Prostate gland (tissue), 2 donors: ENCODE results near the gene ZNF80. TPM values are rescaled to one million over a fixed set of nuclear protein-coding genes. Genes with fewer than 3 reads are reported as not detected.

Source experiments
- DNase-seq: peaks from one replicate; pipeline ENCODE4 v3.0.0-alpha.2; 2019; ENCODE audit warnings: low spot score
- H3K27ac ChIP-seq, 2 donors: fragments of 200-600 bp; sonication (generic); 2 replicates each; pipeline ENCODE4 v1.5.1; 2017 to 2019
- H3K27me3 ChIP-seq: fragments of 200-600 bp; sonication (generic); replicated peaks from 2 replicates; pipeline ENCODE4 v1.5.1; 2019; ENCODE audit not compliant: insufficient read depth
- H3K36me3 ChIP-seq, 2 donors: fragments of 200-600 bp; sonication (generic); 1 replicate in 1 of 2; 2 replicates in 1 of 2; pipeline versions ENCODE4 v1.5.1 to v1.8.1; 2017 to 2019
- H3K4me1 ChIP-seq: fragments of 200-600 bp; sonication (generic); replicated peaks from 2 replicates; pipeline ENCODE4 v1.5.1; 2019
- H3K4me3 ChIP-seq, 2 donors: fragments of 200-600 bp; sonication (generic); 2 replicates each; pipeline ENCODE4 v1.5.1; 2017 to 2019
- H3K9me3 ChIP-seq: fragments of 200-600 bp; sonication (generic); 2 replicates; pipeline ENCODE4 v1.5.1; 2017
- POLR2A ChIP-seq: fragments of 450-650 bp; IDR thresholded peaks from one replicate; pipeline ENCODE4 v1.6.1; 2016; ENCODE audit warnings: antibody characterized with exemption, mild to moderate bottlenecking
- POLR2AphosphoS5 ChIP-seq: sonication (generic); formaldehyde crosslinking; IDR thresholded peaks from one replicate; pipeline ENCODE4 v1.6.1; 2017; ENCODE audit warnings: antibody characterized with exemption
- WGBS: methylation state at CpG from one replicate; pipeline ENCODE4 v1.1.5; 2018; 5-methylcytosine and 5-hydroxymethylcytosine counted together
- intact Hi-C: fragments of 100-400 bp; cut with DNase I; formaldehyde crosslinking; loops from one replicate; pipeline ENCODE4 v1.14.2; 2022
- total RNA-seq, 2 donors: library from RNA; depleted of rRNA; stranded (reverse); fragments of >200 nt; gene quantifications; one replicate each; pipeline ENCODE4 v1.1.0, GENCODE V29; 2016
- TF ChIP-seq, protein P1 (sequence below), 4 experiments: fragments of 200-600 bp in 2 of 4; fragments of 450-650 bp in 2 of 4; sonication (generic) in 2 of 4; IDR thresholded peaks; 1 replicate in 3 of 4; 2 replicates in 1 of 4; pipeline ENCODE4 v1.5.1; 2016 to 2019; ENCODE audit warnings: antibody characterized with exemption in 4 of 4, mild to moderate bottlenecking in 2 of 4, moderate library complexity in 2 of 4

The ZNF80 gene
- total RNA-seq, 2 donors from 2014 or later = 0.62 TPM; not detected in 1

DNA sequence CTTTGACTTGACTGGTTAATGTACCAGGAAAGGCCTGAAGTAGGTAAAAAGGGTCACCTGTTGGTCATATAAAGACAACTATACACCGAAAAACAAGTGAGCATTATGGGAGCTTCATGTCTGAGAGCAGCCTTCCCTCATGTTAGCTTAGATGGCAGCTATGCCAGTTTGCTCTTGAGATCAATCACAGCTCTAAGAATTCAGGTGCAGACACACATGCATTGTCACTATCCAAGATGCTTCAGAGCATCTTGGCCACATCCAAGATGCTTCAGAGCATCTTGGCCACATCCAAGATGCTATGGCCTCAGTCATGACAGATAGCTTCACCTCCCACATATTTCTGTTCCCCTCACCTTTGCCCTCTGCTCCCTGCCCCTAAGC lies 15.5 kb downstream of the ZNF80 start:
- DNase-seq = no peak
- no peaks in the 10 kb centered on the region for H3K9me3 ChIP-seq
- H3K27ac ChIP-seq = no peak overlapping the region
- 83% methylated on average over 1 of the region's 1 CpG for WGBS
- intact Hi-C loops = no loop called here
- H3K4me3 ChIP-seq = no peak overlapping the region
- TF ChIP-seq POLR2AphosphoS5 (no peak), POLR2A (no peak)
- TF ChIP-seq, protein P1, sequence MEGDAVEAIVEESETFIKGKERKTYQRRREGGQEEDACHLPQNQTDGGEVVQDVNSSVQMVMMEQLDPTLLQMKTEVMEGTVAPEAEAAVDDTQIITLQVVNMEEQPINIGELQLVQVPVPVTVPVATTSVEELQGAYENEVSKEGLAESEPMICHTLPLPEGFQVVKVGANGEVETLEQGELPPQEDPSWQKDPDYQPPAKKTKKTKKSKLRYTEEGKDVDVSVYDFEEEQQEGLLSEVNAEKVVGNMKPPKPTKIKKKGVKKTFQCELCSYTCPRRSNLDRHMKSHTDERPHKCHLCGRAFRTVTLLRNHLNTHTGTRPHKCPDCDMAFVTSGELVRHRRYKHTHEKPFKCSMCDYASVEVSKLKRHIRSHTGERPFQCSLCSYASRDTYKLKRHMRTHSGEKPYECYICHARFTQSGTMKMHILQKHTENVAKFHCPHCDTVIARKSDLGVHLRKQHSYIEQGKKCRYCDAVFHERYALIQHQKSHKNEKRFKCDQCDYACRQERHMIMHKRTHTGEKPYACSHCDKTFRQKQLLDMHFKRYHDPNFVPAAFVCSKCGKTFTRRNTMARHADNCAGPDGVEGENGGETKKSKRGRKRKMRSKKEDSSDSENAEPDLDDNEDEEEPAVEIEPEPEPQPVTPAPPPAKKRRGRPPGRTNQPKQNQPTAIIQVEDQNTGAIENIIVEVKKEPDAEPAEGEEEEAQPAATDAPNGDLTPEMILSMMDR (IDR thresholded peaks at IDR 0.05) = no peak
- H3K36me3 ChIP-seq = no peaks in the 10 kb centered on the region
- H3K4me1 ChIP-seq = no peaks in the 10 kb centered on the region
- no peaks in the 10 kb centered on the region for H3K27me3 ChIP-seq

DNA sequence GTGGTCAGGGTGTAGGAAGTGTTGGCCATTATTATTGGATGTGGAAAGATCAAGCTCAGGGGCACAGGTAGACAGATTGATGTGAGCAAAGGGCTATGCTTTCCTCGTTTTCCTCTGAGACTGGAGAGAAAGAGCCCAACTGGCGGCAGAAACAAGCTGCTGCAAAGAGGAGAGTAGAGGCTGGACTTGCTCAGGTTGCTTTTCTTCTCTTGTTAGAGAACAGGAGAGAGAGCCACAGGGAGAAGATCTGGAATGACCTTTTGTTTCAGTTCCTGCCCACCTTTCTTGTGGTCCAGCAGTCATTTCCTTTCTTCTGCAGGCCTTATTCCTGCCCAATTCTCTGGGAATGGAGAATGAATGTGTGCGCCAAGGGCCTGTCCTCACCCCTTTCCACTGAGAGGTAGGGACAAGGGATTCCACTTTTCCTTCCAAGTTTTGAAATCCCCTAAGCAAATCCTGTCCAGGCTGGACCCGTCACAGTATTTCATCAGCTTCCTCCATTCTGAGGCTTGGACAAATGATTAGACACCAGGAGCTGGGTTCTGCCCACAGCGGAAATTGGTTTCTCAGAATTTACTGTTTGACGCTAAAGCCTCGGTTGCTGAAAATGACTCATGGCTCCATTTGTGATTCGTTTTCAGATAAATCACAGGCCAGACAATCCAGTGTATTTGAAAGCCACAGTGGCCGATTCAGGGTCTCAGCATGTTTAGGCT lies 16.1 kb downstream of the ZNF80 start:
- no peaks in the 10 kb centered on the region for H3K27me3 ChIP-seq
- TF ChIP-seq, protein P1 (IDR thresholded peaks at IDR 0.05) = no peak
- no peak for TF ChIP-seq POLR2A
- no peak for TF ChIP-seq POLR2AphosphoS5
- H3K36me3 ChIP-seq = no peaks in the 10 kb centered on the region
- H3K9me3 ChIP-seq = no peaks in the 10 kb centered on the region
- no peak overlapping the region for H3K27ac ChIP-seq
- DNase-seq = no peak
- H3K4me1 ChIP-seq = no peaks in the 10 kb centered on the region
- 90% methylated on average over 9 of the region's 9 CpGs for WGBS
- no peak overlapping the region for H3K4me3 ChIP-seq
- intact Hi-C loops = no loop called here

DNA sequence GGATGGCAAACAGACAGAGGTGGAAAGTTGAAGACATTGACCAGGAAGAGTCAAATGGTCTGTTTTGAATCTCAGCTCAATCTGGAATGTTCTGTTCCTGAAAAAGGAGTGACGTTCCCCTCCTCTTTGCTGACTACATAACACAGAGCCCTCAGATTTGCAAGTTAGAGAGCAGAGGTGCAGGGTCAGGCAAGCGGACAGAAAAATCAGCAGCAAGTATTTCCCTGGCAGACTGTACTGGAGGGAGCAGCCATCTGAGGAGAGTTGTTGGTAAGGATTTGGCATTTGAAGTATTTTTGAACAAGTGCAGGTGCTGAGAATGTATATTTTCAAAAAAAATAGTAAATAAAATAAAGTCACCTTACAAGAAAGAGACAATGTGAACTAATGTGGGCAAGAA lies 17.6 kb downstream of the ZNF80 start:
- DNase-seq = no peak
- no peaks in the 10 kb centered on the region for H3K36me3 ChIP-seq
- TF ChIP-seq, protein P1 (IDR thresholded peaks at IDR 0.05) = no peak
- TF ChIP-seq POLR2A = no peak
- TF ChIP-seq POLR2AphosphoS5 = no peak
- H3K27me3 ChIP-seq = peaks cover 2% of the 10 kb centered on the region
- no peak overlapping the region for H3K27ac ChIP-seq
- H3K4me3 ChIP-seq = no peak overlapping the region
- WGBS = 55% methylated on average over 2 of the region's 2 CpGs
- H3K4me1 ChIP-seq = no peaks in the 10 kb centered on the region
- intact Hi-C loops = no loop called here
- H3K9me3 ChIP-seq = no peaks in the 10 kb centered on the region

DNA sequence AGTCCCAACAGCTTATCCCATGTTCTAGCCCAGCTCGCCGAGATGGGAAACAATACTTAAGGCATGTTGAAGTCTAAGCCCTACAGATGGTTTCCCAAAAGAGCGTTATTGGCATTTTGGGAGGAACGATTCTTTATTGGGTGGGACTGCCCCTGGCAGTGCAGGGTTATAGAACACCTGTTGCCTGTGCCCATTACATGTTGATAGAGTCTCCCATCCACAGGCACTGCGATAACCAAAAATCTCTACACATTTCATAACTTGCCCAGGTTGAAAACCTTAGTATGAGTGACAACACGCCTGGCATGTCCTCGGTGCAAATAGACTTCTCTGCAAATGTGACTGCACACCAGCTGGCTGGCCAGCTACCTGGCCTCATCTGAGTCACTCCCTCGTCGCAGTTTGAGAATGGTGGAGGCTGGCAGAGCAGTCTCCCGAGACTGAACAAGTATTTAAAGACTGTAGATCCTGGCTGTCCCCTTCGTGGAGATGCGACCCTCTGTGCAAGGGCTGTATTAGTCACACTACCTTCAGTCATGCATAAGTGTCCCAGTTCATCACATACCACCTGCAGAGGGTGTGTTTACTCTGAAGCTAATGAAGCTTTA lies 18.7 kb downstream of the ZNF80 start:
- TF ChIP-seq, protein P1 (IDR thresholded peaks at IDR 0.05) = no peak
- TF ChIP-seq POLR2A = no peak
- TF ChIP-seq POLR2AphosphoS5 = no peak
- Histone ChIP-seq H3K4me1 (no peaks in the 10 kb centered on the region), H3K9me3 (no peaks in the 10 kb centered on the region), H3K27me3 (peaks cover 2% of the 10 kb centered on the region), H3K36me3 (no peaks in the 10 kb centered on the region), H3K4me3 (no peak overlapping the region), H3K27ac (no peak overlapping the region)
- intact Hi-C loops = no loop called here
- DNase-seq = no peak
- 84% methylated on average over 12 of the region's 12 CpGs for WGBS

DNA sequence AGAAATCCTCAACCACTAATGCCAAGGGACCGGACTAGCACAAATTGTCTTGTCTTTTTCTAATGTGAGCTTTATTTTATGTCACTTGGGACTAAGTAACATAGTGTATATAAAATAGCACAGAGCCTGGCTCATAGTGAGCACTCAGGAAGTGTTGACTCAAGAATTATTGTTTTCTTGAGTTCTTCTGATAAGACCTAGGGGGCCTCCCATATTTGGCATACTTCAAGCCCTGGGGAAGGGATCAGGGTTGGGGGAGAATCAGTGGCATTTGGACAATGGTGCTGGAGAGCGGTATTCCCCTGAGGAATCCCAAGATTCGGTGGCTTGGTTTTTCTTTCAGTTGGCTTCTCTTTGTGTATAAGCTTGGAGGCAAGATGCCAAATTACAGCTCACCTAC lies 19.4 kb downstream of the ZNF80 start:
- peaks cover 2% of the 10 kb centered on the region for H3K27me3 ChIP-seq
- intact Hi-C loops = no loop called here
- H3K4me3 ChIP-seq = no peak overlapping the region
- no peaks in the 10 kb centered on the region for H3K36me3 ChIP-seq
- no peak for DNase-seq
- H3K4me1 ChIP-seq = no peaks in the 10 kb centered on the region
- no peak for TF ChIP-seq POLR2A
- TF ChIP-seq POLR2AphosphoS5 = no peak
- TF ChIP-seq, protein P1 (IDR thresholded peaks at IDR 0.05) = no peak
- H3K27ac ChIP-seq = no peak overlapping the region
- no peaks in the 10 kb centered on the region for H3K9me3 ChIP-seq
- 86% methylated on average over 3 of the region's 3 CpGs for WGBS
